Measurements from ENCODE around the gene UBE2U.
"Not testable (repeated sequence)": the region's sequence is repeated elsewhere in the genome, so short reads cannot be mapped to it uniquely, and the experiment has no call there.

UBE2U gene

DNA sequence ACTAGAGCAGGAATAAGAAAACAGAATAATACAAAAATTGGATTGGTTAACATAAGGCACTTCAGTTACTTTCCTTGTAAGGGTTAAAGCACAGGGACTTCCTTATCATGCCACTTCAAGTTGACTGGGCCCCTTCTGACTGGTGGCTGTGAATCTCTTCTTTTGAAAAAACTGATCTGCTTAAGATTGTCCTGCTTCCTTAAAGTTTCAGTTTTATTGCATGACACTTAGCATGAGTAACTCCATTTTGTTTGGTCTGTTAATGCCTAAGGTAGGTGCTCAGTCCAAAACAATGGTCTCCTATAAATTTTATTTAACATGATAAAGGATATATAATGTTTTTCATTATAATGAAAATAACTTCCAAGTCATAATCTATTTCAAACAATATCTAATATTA lies 37.6 kb downstream of the UBE2U start:
- DNase-seq (ENCODE audit: low spot score) = no peak

GRCh38 chr1:64242895-64243756 lies 39.7 kb downstream of the UBE2U start:
- peak; percentile 49 for DNase-seq (ENCODE audit: low spot score)

GRCh38 chr1:64243757-64244080 lies 40.3 kb downstream of the UBE2U start:
- no peak for DNase-seq (ENCODE audit: low spot score)

DNA sequence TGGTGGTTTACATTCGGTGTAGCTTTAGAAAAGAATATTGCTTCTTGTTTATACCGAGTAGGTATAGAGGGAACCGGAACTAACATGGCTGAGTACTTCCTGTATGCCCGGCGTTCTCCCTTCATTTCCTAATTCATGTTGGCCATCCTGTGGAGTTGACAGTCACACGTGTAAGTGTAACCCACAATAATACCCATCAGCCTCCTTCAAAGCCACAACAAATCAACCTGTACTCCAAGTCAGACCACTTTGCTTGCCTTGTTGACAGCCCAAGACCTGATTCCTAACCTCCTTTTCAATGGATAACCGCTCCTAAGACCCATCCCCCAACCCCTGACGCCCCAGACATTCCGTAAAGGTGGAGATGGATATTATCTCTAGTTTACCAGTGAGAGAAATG lies 42.1 kb downstream of the UBE2U start:
- no peak for DNase-seq (ENCODE audit: low spot score)

- peak; percentile 48 for DNase-seq (ENCODE audit: low spot score)
Measured at GRCh38 chr1:64246294-64246917, 43.0 kb downstream of the UBE2U start.

DNA sequence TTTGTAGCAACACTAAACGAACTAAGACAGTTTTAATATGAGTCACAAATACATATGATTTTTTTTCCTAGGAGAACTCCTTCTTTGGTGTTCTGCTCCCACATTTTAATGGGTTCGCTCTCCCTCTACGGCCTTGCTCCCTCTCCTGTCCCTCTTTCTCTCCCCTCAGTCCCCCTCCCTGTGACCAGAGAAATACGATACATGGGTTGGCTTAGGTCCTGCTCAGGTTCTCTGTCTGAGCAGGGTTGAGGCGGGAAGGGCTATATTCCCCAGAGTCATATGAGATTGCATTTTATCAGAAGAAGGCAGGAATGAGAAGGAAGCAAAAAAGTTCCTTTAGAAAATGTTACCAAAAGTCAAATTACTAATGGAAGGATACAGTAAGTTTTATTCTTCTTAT lies 44.6 kb downstream of the UBE2U start:
- DNase-seq (ENCODE audit: low spot score) = no peak

- not testable (repeated sequence) for DNase-seq (ENCODE audit: low spot score)
Measured at GRCh38 chr1:64250472-64250871, 47.0 kb downstream of the UBE2U start.

DNA sequence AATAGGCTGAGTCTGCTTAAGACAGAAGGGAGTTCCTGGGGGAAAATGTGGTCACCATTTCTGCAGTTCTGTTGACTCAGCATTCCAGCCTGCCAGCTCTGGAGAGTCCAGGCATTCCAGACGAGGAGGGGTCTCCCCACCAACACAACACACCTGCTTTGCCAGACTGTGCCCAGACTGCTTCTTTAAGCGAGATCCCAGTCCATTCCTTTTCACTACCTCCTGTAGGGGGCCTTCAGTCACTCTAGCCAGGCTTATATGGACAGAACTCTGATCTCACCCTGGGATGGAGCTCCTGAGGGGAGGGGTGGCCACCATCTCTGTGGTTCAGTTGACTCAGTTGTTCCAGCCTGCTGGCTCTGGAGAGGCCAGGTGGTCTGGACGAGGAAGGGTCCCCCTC lies 48.5 kb downstream of the UBE2U start:
- DNase-seq (ENCODE audit: low spot score) = no peak

- not testable (repeated sequence) for DNase-seq (ENCODE audit: low spot score)
Measured at GRCh38 chr1:64257233-64257632, 53.8 kb downstream of the UBE2U start.

GRCh38 chr1:64258444-64258843 lies 55.0 kb downstream of the UBE2U start:
- not testable (repeated sequence) for DNase-seq (ENCODE audit: low spot score)

GRCh38 chr1:64263335-64263734 lies 59.9 kb downstream of the UBE2U start:
- no peak for DNase-seq (ENCODE audit: low spot score)

GRCh38 chr1:64263856-64264255 lies 60.4 kb downstream of the UBE2U start:
- DNase-seq (ENCODE audit: low spot score) = no peak

DNA sequence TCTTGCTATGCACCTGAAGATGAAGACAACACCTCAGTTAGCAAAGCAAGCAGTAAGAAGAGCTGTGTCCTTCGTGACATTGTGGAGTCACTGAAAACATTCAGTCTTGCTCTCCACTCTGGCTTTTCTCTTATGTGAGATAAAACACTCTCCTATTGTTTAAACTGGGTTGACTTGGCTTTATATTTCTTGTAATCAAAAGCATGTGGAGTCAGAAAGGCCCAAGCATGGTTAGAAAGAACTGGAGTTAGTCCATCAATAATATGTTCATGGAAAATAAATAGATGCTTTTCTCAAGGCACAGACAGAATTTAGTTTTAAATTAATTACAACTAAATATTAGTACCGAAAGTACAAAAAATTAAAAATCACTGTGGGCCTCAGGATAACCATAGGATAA lies 61.7 kb downstream of the UBE2U start:
- DNase-seq (ENCODE audit: low spot score) = no peak

DNA sequence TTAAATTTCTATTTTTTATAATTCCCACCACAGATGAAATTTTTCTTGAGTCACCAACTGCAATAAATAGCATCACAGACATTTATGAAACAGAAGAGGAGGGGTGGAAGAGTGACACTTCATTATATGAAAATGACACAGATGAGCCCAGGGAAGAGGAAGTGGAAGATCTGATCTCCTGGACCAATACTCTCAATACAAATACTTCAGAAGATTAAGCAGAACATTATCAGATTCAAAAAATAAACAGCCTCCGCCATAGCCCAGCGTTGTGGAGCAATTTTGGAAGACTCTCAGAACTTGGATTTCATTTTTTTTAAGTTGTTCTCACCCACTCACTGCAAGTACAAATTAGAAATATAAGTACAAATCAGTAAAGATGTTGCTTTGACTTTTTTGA lies 63.6 kb downstream of the UBE2U start:
- no peak for DNase-seq (ENCODE audit: low spot score)

- peak; percentile 70 for DNase-seq (ENCODE audit: low spot score)
Measured at GRCh38 chr1:64268653-64269557, 65.5 kb downstream of the UBE2U start.

DNA sequence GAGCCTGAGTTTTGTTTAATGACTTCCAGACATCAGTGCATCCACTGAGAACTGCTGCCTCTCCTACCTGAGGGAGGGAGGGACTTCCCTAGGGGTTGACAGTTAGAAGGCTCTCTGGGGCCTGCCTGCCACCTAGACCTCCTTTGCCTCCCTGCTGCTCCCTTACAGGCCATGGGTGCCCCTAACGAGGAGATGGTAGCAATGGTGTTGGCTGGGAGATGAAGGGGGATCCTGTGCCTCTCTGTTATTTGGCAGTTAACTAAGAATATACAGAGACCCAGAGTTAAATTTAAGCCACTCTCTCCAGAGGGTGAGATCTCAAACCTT lies 66.1 kb downstream of the UBE2U start:
- DNase-seq (ENCODE audit: low spot score) = no peak

DNA sequence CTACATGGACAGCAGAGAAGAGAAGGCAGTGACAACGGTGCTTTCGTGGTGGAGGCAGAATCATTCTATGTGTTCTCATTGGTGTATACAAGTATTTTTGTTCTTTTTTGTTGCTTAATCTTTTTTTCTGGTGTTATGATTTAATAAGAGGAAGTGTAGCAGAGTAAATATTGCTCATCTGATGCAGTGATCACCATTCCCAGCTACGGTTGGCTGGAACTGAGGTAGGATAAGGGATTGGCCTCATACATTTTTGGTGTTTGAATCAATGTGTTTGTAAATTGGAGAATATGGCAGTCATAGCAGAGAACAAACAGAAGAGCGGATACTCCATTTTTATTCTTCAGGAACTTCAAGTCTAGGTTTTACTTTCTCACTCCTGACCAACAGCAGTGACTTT lies 76.6 kb downstream of the UBE2U start:
- no peak for DNase-seq (ENCODE audit: low spot score)

GRCh38 chr1:64282351-64282750 lies 78.9 kb downstream of the UBE2U start:
- no peak for DNase-seq (ENCODE audit: low spot score)

GRCh38 chr1:64287071-64287470 lies 83.6 kb downstream of the UBE2U start:
- no peak for DNase-seq (ENCODE audit: low spot score)

DNA sequence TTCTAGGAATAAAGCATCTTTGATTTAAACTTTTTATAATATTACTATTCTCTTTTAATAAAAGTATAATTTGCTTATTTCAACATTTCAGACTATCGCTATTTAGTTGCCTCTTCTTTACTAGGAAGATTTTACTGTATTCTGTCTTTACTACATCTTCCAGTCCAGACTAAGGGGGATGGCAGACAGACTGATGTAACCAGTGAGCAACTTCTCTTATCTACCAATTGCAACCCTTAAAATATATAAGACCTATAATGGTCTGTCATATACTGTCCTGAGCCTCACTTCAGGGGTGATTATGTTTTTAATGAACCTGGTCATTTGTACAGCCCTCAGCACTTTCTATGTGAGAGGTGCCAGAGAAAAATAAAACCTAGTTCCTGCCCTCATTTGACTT lies 87.0 kb downstream of the UBE2U start:
- no peak for DNase-seq (ENCODE audit: low spot score)

- no peak for DNase-seq (ENCODE audit: low spot score)
Measured at GRCh38 chr1:64291931-64292330, 88.5 kb downstream of the UBE2U start.

- DNase-seq (ENCODE audit: low spot score) = no peak
Measured at GRCh38 chr1:64292399-64292798, 89.0 kb downstream of the UBE2U start.

- DNase-seq (ENCODE audit: low spot score) = no peak
Measured at GRCh38 chr1:64293820-64294219, 90.4 kb downstream of the UBE2U start.

Measured in AG20443 (cell line).